RWPE1 (cell line): ENCODE results near the gene MARCHF3.

Experiments used
- CTCF ChIA-PET: fragments of 350-600 bp; sonication (Branson Sonifier 250); formaldehyde crosslinking; extraction: SDS; loops from one replicate; lab custom pipeline; 2021; lab: Yijun Ruan, JAX
- POLR2A ChIA-PET: fragments of 400-600 bp; formaldehyde crosslinking; extraction: SDS; loops from one replicate; lab custom pipeline; 2020; ENCODE audit warnings: antibody characterized with exemption; ENCODE audit not compliant: low non-redundant PET; lab: Yijun Ruan, JAX
- DNase-seq: peaks from one replicate; pipeline ENCODE4 v3.0.0; 2012; ENCODE audit warnings: low spot score
- H3K27ac ChIP-seq: fragments of 450-650 bp; 2 replicates; pipeline ENCODE4 v1.5.1; 2017
- TF ChIP-seq, protein P1 (sequence below): fragments of 450-650 bp; conservative IDR thresholded peaks from 2 replicates; pipeline ENCODE4 v1.5.1; 2017; ENCODE audit warnings: low read depth, mild to moderate bottlenecking

Gene MARCHF3

DNA sequence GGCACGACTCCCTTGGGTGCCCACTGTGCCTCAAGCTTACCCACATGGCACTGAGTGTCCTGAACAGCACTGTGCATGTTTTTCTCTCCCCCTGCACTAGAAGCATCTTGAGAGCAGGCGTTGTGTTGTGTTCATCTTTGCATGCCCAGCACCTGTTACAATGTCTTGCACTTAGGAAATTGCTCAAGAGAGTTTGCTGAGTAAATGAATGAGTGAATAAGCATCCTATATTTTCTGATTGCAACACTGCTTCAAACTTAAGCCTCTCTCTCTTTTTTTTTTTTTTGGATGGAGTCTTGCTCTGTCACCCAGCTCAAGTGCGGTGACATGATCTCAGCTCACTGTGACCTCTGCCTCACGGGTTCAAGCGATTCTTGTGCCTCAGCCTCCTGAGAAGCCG lies 158.9 kb downstream of the MARCHF3 start:
- ChIA-PET CTCF (no interaction called here), POLR2A (no interaction called here)
- no peak for DNase-seq
- TF ChIP-seq, protein P1, sequence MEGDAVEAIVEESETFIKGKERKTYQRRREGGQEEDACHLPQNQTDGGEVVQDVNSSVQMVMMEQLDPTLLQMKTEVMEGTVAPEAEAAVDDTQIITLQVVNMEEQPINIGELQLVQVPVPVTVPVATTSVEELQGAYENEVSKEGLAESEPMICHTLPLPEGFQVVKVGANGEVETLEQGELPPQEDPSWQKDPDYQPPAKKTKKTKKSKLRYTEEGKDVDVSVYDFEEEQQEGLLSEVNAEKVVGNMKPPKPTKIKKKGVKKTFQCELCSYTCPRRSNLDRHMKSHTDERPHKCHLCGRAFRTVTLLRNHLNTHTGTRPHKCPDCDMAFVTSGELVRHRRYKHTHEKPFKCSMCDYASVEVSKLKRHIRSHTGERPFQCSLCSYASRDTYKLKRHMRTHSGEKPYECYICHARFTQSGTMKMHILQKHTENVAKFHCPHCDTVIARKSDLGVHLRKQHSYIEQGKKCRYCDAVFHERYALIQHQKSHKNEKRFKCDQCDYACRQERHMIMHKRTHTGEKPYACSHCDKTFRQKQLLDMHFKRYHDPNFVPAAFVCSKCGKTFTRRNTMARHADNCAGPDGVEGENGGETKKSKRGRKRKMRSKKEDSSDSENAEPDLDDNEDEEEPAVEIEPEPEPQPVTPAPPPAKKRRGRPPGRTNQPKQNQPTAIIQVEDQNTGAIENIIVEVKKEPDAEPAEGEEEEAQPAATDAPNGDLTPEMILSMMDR = no peak
- H3K27ac ChIP-seq = no peak overlapping the region

DNA sequence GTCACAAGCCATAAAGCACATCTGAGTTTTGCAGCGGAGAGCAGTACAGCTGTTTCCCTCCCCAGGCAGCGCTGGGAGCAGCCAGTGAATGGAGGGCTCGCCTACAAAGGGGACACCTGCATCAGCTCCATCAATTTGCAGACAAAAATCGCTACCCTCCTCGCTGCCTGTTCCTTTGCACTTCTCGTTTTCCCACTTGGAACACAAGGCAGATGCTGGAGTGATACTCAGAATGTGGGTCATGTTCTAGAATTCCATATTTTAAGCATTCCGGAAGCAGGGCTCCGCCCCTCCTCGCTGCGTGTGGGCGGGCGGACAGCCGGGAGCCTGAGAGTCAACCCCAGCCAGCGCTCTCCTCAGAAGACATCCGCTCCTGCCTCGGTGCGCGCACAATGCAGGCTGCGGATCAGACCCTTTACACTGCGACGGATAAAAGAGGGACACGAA lies 161.3 kb downstream of the MARCHF3 start:
- TF ChIP-seq, protein P1 = no peak
- H3K27ac ChIP-seq = no peak overlapping the region
- ChIA-PET CTCF (interaction anchor here (1.0 kb wide), 1 partner anchor 16 kb away, joined by 6 read pairs; no protein-coding TSS in a partner anchor), POLR2A (no interaction called here)
- peak; percentile 51 for DNase-seq

DNA sequence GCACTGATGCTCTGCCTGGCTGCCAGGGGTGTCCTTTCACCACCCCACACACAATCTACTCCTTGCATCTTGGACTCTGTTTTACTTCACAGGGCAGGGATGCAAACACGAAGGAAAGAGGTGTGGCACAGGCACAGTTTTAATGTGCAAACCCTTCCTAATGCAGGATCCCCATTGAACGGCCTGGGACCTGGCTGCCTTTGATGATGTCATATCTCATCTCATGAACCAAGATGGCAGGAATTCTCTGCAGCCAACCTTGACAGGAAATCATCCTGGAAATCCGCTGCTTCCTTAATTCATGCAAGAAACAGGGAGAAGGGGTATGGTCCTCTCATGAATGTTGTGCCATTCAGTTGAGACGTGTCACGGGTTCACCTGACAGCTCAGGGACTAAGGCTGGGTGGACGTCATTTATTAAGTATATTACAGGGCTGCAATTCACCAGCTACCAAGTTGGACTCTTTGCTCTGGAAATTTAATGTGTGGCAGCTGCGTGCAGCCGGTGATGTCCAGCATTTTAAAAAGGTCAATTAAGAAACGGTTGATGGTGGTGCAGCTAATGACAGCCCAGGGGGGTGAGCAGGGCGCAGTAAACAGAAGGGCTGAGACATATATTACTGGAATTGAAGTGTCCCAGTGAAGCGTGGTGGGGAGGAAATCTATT lies 161.9 kb downstream of the MARCHF3 start:
- H3K27ac ChIP-seq = no peak overlapping the region
- ChIA-PET POLR2A (no interaction called here), CTCF (no interaction called here)
- no peak for DNase-seq
- TF ChIP-seq, protein P1 = no peak

DNA sequence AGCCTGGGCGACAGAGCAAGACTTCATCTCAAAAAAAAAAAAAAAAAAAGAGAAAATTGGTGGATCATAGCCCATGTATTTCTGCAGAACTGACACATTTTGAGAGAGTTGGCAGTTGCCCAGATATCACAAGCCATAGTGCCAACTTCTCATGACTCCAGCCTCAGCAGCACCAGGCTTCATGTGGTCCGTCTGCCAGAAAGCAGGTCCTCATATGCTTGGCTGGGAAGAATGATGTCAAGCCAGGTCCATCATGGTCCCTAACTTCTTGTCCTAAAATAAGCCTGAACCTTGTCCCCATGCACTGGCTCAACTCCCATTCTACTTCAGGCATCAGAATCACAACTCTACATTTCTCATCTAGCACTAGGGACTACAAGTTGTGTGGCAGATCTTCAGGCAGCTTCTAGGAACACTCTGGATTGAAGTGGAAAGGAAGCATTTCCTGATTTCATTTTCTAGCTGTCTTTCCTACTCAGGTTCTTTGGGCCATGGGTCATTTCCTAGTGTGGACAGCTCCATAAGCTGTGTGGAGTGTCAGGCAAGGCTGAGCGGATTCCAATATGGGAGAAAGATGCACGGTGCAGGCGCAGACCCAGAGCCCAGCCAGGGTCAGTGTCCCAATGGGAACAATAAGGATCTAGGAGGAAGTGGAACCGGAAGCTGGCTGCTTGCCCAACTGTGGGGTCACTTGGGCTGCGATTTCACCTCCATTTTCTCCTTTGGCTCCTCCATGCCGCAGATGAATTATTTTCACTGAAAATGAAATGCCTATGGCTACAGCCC lies 163.3 kb downstream of the MARCHF3 start:
- POLR2A ChIA-PET = no interaction called here
- H3K27ac ChIP-seq = no peak overlapping the region
- CTCF ChIA-PET = no interaction called here
- no peak for DNase-seq
- TF ChIP-seq, protein P1 = no peak

DNA sequence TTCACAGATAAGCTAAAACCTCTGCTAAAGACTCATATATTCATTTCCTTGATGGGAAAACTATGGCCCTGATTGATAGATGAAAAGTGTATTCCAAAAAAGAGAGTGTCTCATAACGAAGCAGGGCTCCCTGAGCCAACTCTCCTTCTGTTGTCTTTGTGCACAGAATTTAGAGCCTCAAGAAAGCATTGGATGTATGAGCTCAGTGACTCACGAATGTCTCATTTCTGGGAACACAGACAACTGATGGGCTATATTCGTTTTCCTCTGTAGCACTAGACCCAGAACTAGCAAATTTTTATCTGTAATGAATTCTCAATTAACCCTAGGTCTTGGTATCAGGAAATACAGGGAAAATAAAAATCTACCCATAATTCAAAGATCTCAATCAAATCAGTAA lies 165.1 kb downstream of the MARCHF3 start:
- no peak overlapping the region for H3K27ac ChIP-seq
- TF ChIP-seq, protein P1 = no peak
- POLR2A ChIA-PET = no interaction called here
- CTCF ChIA-PET = interaction anchor here (0.6 kb wide), 1 partner anchor 481 kb away, joined by 3 read pairs; no protein-coding TSS in a partner anchor
- DNase-seq = peak; percentile 50

DNA sequence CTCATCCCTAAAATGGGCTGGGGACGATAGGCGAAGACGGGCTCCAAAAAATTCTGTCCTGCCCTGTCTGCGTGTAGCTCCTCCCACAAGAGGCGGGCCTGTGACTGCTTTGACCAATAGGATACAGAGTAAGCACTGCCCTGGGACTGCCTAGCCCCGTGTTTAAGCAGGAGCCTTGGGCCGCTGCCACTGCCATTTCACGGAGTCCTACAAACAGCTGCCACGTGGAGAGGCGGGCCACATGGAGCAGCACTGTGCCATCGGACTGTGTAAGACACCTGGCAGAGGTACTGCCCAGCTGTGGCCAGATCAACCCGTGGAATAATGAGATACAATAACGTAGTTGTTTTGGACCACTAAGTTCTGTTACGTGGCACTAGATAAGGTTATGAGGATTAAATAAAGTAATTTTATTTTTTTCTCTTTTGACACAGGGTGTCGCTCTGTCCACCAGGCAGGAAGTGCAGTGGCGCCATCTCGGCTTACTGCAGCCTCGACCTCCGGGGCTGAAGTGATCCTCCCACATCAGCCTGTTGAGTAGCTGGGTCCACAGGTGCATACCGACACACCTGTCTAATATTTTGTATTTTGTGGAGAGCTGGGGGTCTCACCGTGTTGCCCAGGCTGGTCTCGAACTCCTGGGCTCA lies 166.2 kb downstream of the MARCHF3 start:
- no peak for DNase-seq
- H3K27ac ChIP-seq = no peak overlapping the region
- TF ChIP-seq, protein P1 = no peak
- CTCF ChIA-PET = interaction anchor here (0.6 kb wide), 4 partner anchors 165 to 629 kb away, joined by 3 to 5 read pairs (median 3); no protein-coding TSS in a partner anchor
- POLR2A ChIA-PET = no interaction called here
